PC-3 (cell line): ENCODE results near the gene TTC39B.

ENCODE experiments used
- EZH2 ChIP-seq: fragments of 300-600 bp; sonication (generic); IDR thresholded peaks from one replicate; pipeline ENCODE4 v1.6.1; 2017; ENCODE audit warnings: antibody characterized with exemption, mild to moderate bottlenecking, low read length; ENCODE audit not compliant: unreplicated experiment
- EZH2phosphoT487 ChIP-seq: fragments of 300-600 bp; sonication (generic); IDR thresholded peaks from 2 replicates; pipeline ENCODE4 v1.6.1; 2018; ENCODE audit warnings: mild to moderate bottlenecking, antibody characterized with exemption, low read length, borderline replicate concordance
- TF ChIP-seq, protein P1 (sequence below): fragments of 300-600 bp; sonication (generic); conservative IDR thresholded peaks from 2 replicates; pipeline ENCODE4 v1.5.1; 2017; ENCODE audit warnings: antibody characterized with exemption, low read depth, mild to moderate bottlenecking, low read length

GRCh38 chr9:15293804-15294316, 13.2 kb downstream of the TTC39B start:
- TF ChIP-seq, protein P1, sequence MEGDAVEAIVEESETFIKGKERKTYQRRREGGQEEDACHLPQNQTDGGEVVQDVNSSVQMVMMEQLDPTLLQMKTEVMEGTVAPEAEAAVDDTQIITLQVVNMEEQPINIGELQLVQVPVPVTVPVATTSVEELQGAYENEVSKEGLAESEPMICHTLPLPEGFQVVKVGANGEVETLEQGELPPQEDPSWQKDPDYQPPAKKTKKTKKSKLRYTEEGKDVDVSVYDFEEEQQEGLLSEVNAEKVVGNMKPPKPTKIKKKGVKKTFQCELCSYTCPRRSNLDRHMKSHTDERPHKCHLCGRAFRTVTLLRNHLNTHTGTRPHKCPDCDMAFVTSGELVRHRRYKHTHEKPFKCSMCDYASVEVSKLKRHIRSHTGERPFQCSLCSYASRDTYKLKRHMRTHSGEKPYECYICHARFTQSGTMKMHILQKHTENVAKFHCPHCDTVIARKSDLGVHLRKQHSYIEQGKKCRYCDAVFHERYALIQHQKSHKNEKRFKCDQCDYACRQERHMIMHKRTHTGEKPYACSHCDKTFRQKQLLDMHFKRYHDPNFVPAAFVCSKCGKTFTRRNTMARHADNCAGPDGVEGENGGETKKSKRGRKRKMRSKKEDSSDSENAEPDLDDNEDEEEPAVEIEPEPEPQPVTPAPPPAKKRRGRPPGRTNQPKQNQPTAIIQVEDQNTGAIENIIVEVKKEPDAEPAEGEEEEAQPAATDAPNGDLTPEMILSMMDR: no peak
- TF ChIP-seq EZH2 (no peak), EZH2phosphoT487 (no peak)
